Right lobe of liver (tissue), 6 donors: ENCODE results near the gene TBXAS1. TPM values are rescaled to one million over a fixed set of nuclear protein-coding genes. Genes with fewer than 3 reads are reported as not detected.
A peak's percentile ranks its signal among the peaks of the same experiment; 100 is the strongest.

Experiments
- ATAC-seq, 4 donors: fragments of 200-7000 bp; cut with Tn5 transposase; one replicate each; pipeline ENCODE4 v1.9.1; 2020; ENCODE audit warnings: mild to moderate bottlenecking in 4 of 4, moderate library complexity in 4 of 4
- DNase-seq, 3 donors: peaks; one replicate each; pipeline ENCODE4 v3.0.0-alpha.2; 2020
- H3K27ac ChIP-seq, 3 donors: fragments of 200-600 bp; one replicate each; pipeline ENCODE4 v1.8.0; 2022
- H3K27me3 ChIP-seq, 2 donors: fragments of 200-600 bp; one replicate each; pipeline ENCODE4 v1.8.0; 2022
- H3K36me3 ChIP-seq, 4 donors: fragments of 200-600 bp; sonication (generic) in 1 of 4; one replicate each; pipeline versions ENCODE4 v1.5.1 to v1.8.0; 2017 to 2022; ENCODE audit warnings: control low read depth in 1 of 4
- H3K4me1 ChIP-seq, 4 donors: fragments of 200-600 bp; sonication (generic) in 1 of 4; one replicate each; pipeline versions ENCODE4 v1.5.1 to v1.8.0; 2017 to 2022; ENCODE audit warnings: control low read depth in 1 of 4
- H3K4me3 ChIP-seq, 3 donors: fragments of 200-600 bp; one replicate each; pipeline ENCODE4 v1.8.0; 2022
- H3K9me3 ChIP-seq, 4 donors: fragments of 200-600 bp; sonication (generic) in 1 of 4; one replicate each; pipeline versions ENCODE4 v1.5.1 to v1.8.0; 2017 to 2022; ENCODE audit warnings: control low read depth in 1 of 4
- POLR2A ChIP-seq: fragments of 450-650 bp; IDR thresholded peaks from one replicate; pipeline ENCODE4 v1.6.1; 2017; ENCODE audit warnings: antibody characterized with exemption, mild to moderate bottlenecking
- WGBS: methylation state at CpG from one replicate; pipeline ENCODE4 v1.1.6; 2018; ENCODE audit warnings: low coverage, low lambda C conversion rate; ENCODE audit not compliant: insufficient coverage; ENCODE audit errors: missing lambda C conversion rate; 5-methylcytosine and 5-hydroxymethylcytosine counted together
- intact Hi-C, 2 donors: fragments of 100-400 bp; cut with DNase I; formaldehyde crosslinking; loops; one replicate each; pipeline versions ENCODE4 v1.11.2 to v1.14.1; 2022
- total RNA-seq, 6 experiments: library from RNA; depleted of rRNA in 2 of 6; stranded (reverse); fragments of >200 nt in 2 of 6; fragmentation: NEBNext Ultra II Directional in 3 of 6; extraction: Animal tissue kit (Norgen Biotek cat#: 25700) in 3 of 6; gene quantifications; one replicate each; pipeline versions ENCODE4 v1.1.0 to v1.2.4, GENCODE V29; 2016 to 2023
- TF ChIP-seq, protein P1 (sequence below), 4 donors: fragments of 200-600 bp in 3 of 4; fragments of 450-650 bp in 1 of 4; IDR thresholded peaks; one replicate each; pipeline versions ENCODE4 v1.5.1 to v1.8.0; 2016 to 2022; ENCODE audit warnings: antibody characterized with exemption in 4 of 4, mild to moderate bottlenecking in 2 of 4
- donor health status: DM: no; HTN: yes; CAD: no.
- donor health status: DM: no; HTN: no; CAD: no.
- donor health status: DM: no; HTN: no; CAD: no.
- donor health status: DM: no; HTN: yes; CAD: no.
- donor health status: DM: no; HTN: yes; CAD: no.

The TBXAS1 gene
- total RNA-seq, 6 experiments from 2014 or later: 7.6 to 15.6 (median 12.2) TPM

DNA sequence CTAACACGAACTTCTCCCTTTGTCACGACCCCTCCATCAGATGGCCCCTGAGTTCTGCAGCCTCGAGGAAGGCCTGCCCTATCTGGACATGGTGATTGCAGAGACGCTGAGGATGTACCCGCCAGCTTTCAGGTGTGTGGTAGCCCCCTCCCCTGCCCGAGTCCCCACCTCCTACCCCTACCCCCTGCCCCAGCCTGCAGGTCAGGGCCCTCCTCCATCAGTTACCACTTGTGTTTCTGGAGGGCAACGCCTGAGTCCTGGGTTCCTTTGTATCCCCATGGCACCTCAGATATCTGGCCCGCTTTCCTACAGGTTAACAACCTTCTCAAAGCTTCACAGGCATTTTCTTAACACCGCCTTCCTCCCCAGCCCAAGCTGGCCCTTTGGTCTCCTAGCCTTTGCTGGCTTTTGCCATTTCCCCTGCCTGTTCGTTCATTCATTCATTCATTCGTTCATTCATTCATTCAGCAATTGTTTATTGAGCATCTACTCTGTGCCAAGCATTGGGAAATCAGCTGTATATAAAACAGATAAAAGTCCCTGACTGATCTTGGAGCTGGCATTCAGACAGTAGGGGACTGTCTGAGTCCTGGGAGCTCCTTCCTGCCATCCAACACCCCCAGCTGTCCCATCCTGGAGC is 178.1 kb downstream of the TBXAS1 start:
- H3K27ac ChIP-seq: no peak overlapping the region
- intact Hi-C loops: loop anchor here (10.0 kb wide), 1 partner anchor 512 kb away; no protein-coding TSS in a partner anchor
- ATAC-seq: no peak
- 82% methylated on average over 8 of the region's 11 CpGs for WGBS
- no peaks in the 10 kb centered on the region for H3K27me3 ChIP-seq
- no peak for DNase-seq
- no peak overlapping the region for H3K4me3 ChIP-seq
- H3K4me1 ChIP-seq: peaks cover 0 to 7% (median 0%) of the 10 kb centered on the region in 4 donors
- TF ChIP-seq POLR2A: no peak
- TF ChIP-seq, protein P1, sequence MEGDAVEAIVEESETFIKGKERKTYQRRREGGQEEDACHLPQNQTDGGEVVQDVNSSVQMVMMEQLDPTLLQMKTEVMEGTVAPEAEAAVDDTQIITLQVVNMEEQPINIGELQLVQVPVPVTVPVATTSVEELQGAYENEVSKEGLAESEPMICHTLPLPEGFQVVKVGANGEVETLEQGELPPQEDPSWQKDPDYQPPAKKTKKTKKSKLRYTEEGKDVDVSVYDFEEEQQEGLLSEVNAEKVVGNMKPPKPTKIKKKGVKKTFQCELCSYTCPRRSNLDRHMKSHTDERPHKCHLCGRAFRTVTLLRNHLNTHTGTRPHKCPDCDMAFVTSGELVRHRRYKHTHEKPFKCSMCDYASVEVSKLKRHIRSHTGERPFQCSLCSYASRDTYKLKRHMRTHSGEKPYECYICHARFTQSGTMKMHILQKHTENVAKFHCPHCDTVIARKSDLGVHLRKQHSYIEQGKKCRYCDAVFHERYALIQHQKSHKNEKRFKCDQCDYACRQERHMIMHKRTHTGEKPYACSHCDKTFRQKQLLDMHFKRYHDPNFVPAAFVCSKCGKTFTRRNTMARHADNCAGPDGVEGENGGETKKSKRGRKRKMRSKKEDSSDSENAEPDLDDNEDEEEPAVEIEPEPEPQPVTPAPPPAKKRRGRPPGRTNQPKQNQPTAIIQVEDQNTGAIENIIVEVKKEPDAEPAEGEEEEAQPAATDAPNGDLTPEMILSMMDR (IDR thresholded peaks at IDR 0.05): no peak
- H3K36me3 ChIP-seq: no peaks in the 10 kb centered on the region
- no peaks in the 10 kb centered on the region for H3K9me3 ChIP-seq

DNA sequence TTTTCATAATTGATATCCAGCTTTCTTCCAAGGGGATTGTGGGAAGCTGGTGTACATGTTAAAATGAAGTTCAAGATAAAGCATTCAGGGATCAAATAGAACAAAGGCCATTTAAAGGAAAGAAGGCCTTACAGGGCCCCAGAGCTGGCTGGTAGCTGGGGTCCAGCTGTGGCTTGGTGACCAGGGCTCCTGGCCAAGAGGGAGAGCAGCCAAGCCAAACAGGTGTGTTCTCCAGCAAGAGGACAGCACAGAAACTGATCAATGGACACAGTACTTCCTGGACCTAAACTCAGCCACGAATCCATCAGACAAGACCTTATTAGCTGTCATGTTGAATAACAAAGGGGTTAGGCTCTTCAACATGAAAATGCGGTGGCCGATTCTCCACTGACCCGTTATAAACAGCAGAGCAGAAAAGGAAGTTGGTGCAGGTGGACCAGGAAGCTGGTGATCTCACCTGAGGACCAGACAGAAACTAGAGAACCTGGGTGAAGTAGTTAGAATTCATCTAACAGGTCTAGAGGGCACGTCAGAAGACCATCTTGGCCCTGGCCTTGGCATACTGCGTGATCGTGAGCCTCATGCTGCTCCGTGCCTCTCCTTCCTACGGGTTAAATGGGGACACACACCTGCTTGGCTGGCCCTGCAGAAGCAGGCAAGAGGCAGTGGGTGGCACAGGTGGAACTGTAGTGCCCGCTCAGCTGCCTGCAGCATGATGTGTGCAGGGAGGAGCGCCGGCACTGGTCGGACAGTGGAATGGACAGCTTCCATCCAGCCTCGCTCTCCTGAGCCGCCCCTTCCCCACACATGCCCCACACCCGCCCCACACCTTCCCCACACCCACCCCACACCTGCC is 179.9 kb downstream of the TBXAS1 start:
- peak; percentile 66 to 74 (median 74) for DNase-seq
- TF ChIP-seq, protein P1 (IDR thresholded peaks at IDR 0.05): no peak
- TF ChIP-seq POLR2A: no peak
- WGBS: 38% methylated on average over 5 of the region's 16 CpGs
- peak; percentile 74 to 82 (median 76) for ATAC-seq
- intact Hi-C loops: loop anchor here (10.0 kb wide), 1 partner anchor 514 kb away; no protein-coding TSS in a partner anchor
- no peaks in the 10 kb centered on the region for H3K9me3 ChIP-seq
- no peaks in the 10 kb centered on the region for H3K36me3 ChIP-seq
- peaks cover 0 to 7% (median 0%) of the 10 kb centered on the region in 4 donors for H3K4me1 ChIP-seq
- H3K27me3 ChIP-seq: no peaks in the 10 kb centered on the region
- no peak overlapping the region for H3K4me3 ChIP-seq
- no peak overlapping the region for H3K27ac ChIP-seq

DNA sequence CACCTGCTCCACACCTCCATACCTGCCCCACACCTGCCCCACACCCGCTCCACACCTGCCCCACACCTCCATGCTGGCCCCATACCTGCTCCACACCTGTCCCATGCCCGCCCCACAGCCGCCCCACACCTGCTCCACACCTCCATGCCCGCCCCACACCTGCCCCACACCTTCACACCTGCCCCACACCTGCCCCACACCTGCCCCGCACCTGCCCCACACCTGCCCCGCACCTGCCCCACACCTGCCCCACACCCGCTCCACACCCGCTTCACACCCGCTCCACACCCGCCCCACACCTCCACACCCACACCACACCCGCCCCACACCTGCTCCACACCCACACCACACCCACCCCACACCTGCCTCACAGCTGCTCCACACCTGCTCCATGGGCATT is 180.7 kb downstream of the TBXAS1 start:
- no peaks in the 10 kb centered on the region for H3K36me3 ChIP-seq
- ATAC-seq: no peak
- intact Hi-C loops: loop anchor here (10.0 kb wide), 1 partner anchor 515 kb away; no protein-coding TSS in a partner anchor
- no peak overlapping the region for H3K4me3 ChIP-seq
- H3K27me3 ChIP-seq: no peaks in the 10 kb centered on the region
- DNase-seq: no peak
- H3K9me3 ChIP-seq: no peaks in the 10 kb centered on the region
- WGBS: 87% methylated on average over 11 of the region's 11 CpGs
- H3K4me1 ChIP-seq: peaks cover 0 to 7% (median 0%) of the 10 kb centered on the region in 4 donors
- TF ChIP-seq, protein P1 (IDR thresholded peaks at IDR 0.05): no peak
- no peak overlapping the region for H3K27ac ChIP-seq

DNA sequence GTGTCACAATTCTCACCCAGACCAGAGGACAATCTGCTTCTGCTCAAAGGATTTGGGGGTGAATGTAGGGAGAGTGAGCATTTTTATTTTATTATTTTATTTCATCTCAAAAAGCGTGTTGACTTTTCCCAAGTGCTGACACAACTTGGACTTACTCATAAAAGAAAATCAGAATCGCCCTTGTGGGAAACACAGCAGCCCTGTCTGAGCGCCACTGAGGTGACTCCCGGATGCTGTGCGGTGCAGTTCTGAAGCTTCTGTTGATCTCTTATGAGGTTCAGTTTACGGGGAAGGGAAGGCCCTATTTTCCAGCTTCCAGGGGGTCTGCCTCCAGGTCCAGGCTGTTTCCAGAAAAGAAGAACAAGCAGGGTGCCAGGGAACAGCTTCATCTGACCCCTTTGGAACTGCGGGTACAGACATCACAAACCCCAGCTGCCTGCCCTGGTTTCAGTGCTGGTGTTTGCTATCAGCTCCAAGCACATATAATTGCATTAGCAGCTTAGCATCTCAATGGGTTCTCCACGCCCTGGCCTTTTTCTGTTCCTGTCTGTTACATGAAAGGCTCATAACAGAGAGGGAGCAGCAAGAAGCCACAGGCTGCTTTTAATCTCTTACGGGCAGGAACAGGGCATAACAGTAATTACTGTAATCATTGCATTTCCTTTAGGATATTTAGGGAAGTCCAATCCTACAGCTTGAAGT is 181.3 kb downstream of the TBXAS1 start:
- peaks cover 0 to 7% (median 0%) of the 10 kb centered on the region in 4 donors for H3K4me1 ChIP-seq

More for the DNA sequence above, 181.3 kb downstream of the TBXAS1 start:
- no peak for DNase-seq
- TF ChIP-seq POLR2A: no peak
- TF ChIP-seq, protein P1 (IDR thresholded peaks at IDR 0.05): no peak
- Histone ChIP-seq H3K36me3 (no peaks in the 10 kb centered on the region), H3K4me3 (no peak overlapping the region), H3K27ac (no peak overlapping the region), H3K9me3 (no peaks in the 10 kb centered on the region), H3K27me3 (no peaks in the 10 kb centered on the region)
- no peak for ATAC-seq
- intact Hi-C loops: no loop called here
- WGBS: 89% methylated on average over 9 of the region's 9 CpGs
